Stomach smooth muscle (tissue), 2 donors: ENCODE measurements around the gene RSPH1.

Experiments
- H3K27ac ChIP-seq: one replicate; pipeline ENCODE4 v1.7.0; 2013; ENCODE audit warnings: mild to moderate bottlenecking, low read length, inconsistent platforms
- H3K27me3 ChIP-seq, 2 donors: one replicate each; pipeline ENCODE4 v1.7.0; 2013; ENCODE audit warnings: low read length in 2 of 2; ENCODE audit not compliant: insufficient read depth in 2 of 2, control insufficient read depth in 1 of 2
- H3K36me3 ChIP-seq, 2 donors: one replicate each; pipeline ENCODE4 v1.7.0; 2013; ENCODE audit warnings: low read length in 2 of 2; ENCODE audit not compliant: control insufficient read depth in 2 of 2, insufficient read depth in 2 of 2
- H3K4me1 ChIP-seq: one replicate; pipeline ENCODE4 v1.7.0; 2013; ENCODE audit warnings: low read length; ENCODE audit not compliant: control insufficient read depth, insufficient read depth
- H3K4me3 ChIP-seq, 2 donors: one replicate each; pipeline ENCODE4 v1.7.0; 2013; ENCODE audit warnings: low read length in 2 of 2
- H3K9ac ChIP-seq, 2 donors: one replicate each; pipeline ENCODE4 v1.7.0; 2013; ENCODE audit warnings: low read length in 2 of 2, mild to moderate bottlenecking in 1 of 2
- H3K9me3 ChIP-seq, 2 donors: one replicate each; pipeline ENCODE4 v1.7.0; 2013; ENCODE audit warnings: low read length in 2 of 2; ENCODE audit not compliant: control insufficient read depth in 2 of 2
- donor health status: healthy.
- donor health status: Pancreatic carcinoma.

RSPH1 gene

GRCh38 chr21:42465008-42465802, 30.8 kb downstream of the RSPH1 start:
- Histone ChIP-seq H3K9ac (no peak overlapping the region), H3K36me3 (no peaks in the 10 kb centered on the region), H3K4me3 (no peak overlapping the region), H3K4me1 (no peaks in the 10 kb centered on the region), H3K9me3 (no peaks in the 10 kb centered on the region), H3K27ac (no peak overlapping the region), H3K27me3 (no peaks in the 10 kb centered on the region)

DNA sequence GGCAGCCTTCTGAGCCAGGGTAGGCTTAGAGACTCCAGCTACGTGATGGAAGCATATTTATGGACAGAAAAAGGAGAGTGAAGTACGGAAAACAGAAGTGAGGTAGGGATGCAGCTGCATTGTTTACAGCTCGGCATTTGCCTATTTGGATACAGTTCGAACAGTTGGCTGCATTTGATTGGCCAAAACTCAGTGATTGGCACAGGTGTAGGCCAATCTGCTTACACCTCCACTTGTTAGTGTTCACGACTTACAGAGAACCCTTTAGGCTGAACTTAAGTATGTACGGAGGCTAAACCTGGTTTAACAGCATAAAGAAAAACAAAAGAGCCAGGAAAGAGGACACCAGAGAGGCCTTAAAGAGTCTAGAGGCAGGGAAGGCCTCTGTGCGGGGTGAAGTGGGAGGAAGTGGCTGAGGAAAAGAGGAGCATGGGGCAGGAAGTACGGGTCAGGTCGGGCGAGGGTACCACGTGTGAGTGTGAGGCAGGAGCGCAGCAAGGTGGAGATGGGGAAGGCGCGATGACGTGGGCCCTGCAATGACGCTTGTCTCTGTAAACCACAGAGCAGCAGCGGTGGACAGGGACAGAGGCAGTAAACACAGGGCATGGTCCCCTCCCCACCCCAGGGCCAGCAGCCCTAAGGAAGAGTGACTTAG, 32.0 kb downstream of the RSPH1 start:
- H3K4me3 ChIP-seq = no peak overlapping the region
- no peaks in the 10 kb centered on the region for H3K4me1 ChIP-seq
- H3K27ac ChIP-seq = no peak overlapping the region
- H3K36me3 ChIP-seq = no peaks in the 10 kb centered on the region
- H3K9ac ChIP-seq = no peak overlapping the region
- no peaks in the 10 kb centered on the region for H3K9me3 ChIP-seq
- no peaks in the 10 kb centered on the region for H3K27me3 ChIP-seq

GRCh38 chr21:42461881-42462877, 33.8 kb downstream of the RSPH1 start:
- Histone ChIP-seq H3K27ac (no peak overlapping the region), H3K4me1 (no peaks in the 10 kb centered on the region), H3K27me3 (peaks cover 0 to 3% of the 10 kb centered on the region in 2 donors), H3K4me3 (no peak overlapping the region), H3K9me3 (no peaks in the 10 kb centered on the region), H3K9ac (no peak overlapping the region), H3K36me3 (no peaks in the 10 kb centered on the region)

- Histone ChIP-seq H3K4me1 (no peaks in the 10 kb centered on the region), H3K4me3 (no peak overlapping the region), H3K9me3 (no peaks in the 10 kb centered on the region), H3K27ac (no peak overlapping the region), H3K36me3 (no peaks in the 10 kb centered on the region), H3K27me3 (peaks cover 0 to 3% of the 10 kb centered on the region in 2 donors), H3K9ac (no peak overlapping the region)
Observed at GRCh38 chr21:42461185-42461520, 34.9 kb downstream of the RSPH1 start.

GRCh38 chr21:42460391-42461184, 35.4 kb downstream of the RSPH1 start:
- Histone ChIP-seq H3K27me3 (peaks cover under 1 to 3% of the 10 kb centered on the region in 2 donors), H3K36me3 (no peaks in the 10 kb centered on the region), H3K4me1 (no peaks in the 10 kb centered on the region), H3K4me3 (no peak overlapping the region), H3K27ac (no peak overlapping the region), H3K9me3 (no peaks in the 10 kb centered on the region), H3K9ac (no peak overlapping the region)

DNA sequence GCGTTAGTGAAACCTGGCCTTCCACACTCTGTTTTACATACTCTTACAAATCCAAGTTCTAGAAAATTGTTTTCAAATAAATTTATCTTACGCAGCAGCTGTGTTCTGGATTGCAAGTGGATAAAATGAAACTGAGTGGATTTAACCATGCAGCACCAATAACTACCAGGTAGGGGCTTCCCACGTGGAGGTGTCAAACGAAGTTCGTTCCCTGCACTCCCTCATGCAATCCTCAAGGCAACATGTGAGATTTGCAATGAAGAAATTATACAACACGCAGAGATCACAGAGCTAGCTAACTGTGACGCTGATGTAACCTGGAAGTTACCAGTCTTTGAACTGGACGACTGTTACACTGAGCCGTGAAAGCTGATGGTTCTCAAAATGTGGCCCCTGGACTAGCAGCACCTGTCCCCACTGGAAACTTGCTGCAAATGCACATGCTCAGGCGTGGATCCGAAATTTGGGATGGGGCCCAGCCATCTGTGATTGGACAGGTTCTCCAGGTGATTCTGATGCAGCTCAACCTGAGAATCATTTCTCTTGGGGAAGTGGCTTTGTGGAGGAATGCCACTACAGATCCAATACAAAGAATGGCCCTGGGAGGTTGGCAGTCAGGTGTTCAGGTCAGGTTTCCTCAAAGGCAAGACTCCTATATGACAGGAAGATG, 36.3 kb downstream of the RSPH1 start:
- Histone ChIP-seq H3K9ac (no peak overlapping the region), H3K27ac (no peak overlapping the region), H3K36me3 (no peaks in the 10 kb centered on the region), H3K4me3 (no peak overlapping the region), H3K9me3 (no peaks in the 10 kb centered on the region), H3K27me3 (peaks cover 3% of the 10 kb centered on the region in 2 donors), H3K4me1 (no peaks in the 10 kb centered on the region)

- Histone ChIP-seq H3K9ac (no peak overlapping the region), H3K4me3 (no peak overlapping the region), H3K27ac (no peak overlapping the region), H3K36me3 (no peaks in the 10 kb centered on the region), H3K9me3 (no peaks in the 10 kb centered on the region), H3K27me3 (peaks cover 3% of the 10 kb centered on the region in 2 donors), H3K4me1 (no peaks in the 10 kb centered on the region)
Observed at GRCh38 chr21:42459082-42459460, 37.0 kb downstream of the RSPH1 start.

DNA sequence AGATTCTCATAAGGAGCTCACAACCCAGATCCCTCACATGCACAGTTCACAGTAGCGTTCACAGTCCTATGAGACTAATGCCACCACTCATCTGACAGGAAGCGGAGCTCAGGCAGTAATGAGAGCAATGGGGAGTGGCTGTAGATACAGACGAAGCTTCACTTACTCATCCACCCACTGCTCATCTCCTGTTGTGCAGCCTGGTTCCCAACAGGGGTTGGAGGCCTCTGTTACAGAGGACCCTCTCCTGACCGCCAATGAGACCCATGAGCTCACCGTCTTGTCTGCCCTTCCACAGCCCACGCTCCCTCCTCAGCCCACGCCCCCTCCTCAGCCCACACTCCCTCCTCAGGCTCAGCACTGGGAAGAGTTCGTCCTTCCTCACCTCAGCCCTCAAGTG, 39.6 kb downstream of the RSPH1 start:
- no peaks in the 10 kb centered on the region for H3K4me1 ChIP-seq
- no peak overlapping the region for H3K27ac ChIP-seq
- no peaks in the 10 kb centered on the region for H3K36me3 ChIP-seq
- H3K9ac ChIP-seq = no peak overlapping the region
- H3K27me3 ChIP-seq = peaks cover 6 to 7% of the 10 kb centered on the region in 2 donors
- no peaks in the 10 kb centered on the region for H3K9me3 ChIP-seq
- H3K4me3 ChIP-seq = no peak overlapping the region

GRCh38 chr21:42455754-42456440, 40.1 kb downstream of the RSPH1 start:
- no peak overlapping the region for H3K4me3 ChIP-seq
- no peak overlapping the region for H3K27ac ChIP-seq
- no peaks in the 10 kb centered on the region for H3K36me3 ChIP-seq
- H3K27me3 ChIP-seq = peaks cover 6 to 7% of the 10 kb centered on the region in 2 donors
- no peak overlapping the region for H3K9ac ChIP-seq
- no peaks in the 10 kb centered on the region for H3K9me3 ChIP-seq
- no peaks in the 10 kb centered on the region for H3K4me1 ChIP-seq
